Epithelial cell of proximal tubule (primary cell): ENCODE measurements around the gene RBM12. TPM values are rescaled to one million over a fixed set of nuclear protein-coding genes. Genes with fewer than 3 reads are reported as not detected.

Source experiments
- DNase-seq: peaks from one replicate; pipeline ENCODE4 v3.0.0-alpha.2; 2011; ENCODE audit warnings: low read depth
- H3K4me3 ChIP-seq: 2 replicates; pipeline ENCODE4 v1.5.1; 2011; ENCODE audit warnings: low read depth, mild to moderate bottlenecking, low read length
- total RNA-seq: library from RNA; depleted of rRNA; stranded (reverse); fragments of >200 nt; gene quantifications from 2 replicates; pipeline ENCODE4 v1.2.3, GENCODE V29; 2015
- TF ChIP-seq, protein P1 (sequence below): conservative IDR thresholded peaks from 2 replicates; pipeline ENCODE4 v1.5.1; 2012; ENCODE audit warnings: low read depth, mild to moderate bottlenecking, low read length

RBM12 gene
- total RNA-seq, 1 donor from 2014 or later = 47.3 TPM

DNA sequence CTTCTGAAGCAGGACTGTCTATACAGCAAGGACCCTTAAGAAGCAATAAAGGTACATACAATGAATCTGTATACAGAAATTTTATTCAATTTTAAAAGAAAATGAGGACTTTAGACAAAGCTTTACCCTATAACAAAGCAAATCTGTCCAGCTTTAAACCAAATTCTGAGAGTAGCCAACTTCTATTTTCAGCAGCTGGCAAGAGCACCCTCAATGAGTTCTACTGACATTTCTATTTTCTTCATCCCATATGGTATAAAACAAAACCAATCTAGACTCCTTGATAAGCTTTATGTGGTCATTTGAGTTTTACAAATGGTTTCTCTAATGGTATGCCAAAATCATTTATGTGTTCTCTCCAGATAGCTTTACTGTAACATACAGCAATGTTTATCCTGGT lies 12.7 kb downstream of the RBM12 start:
- no peak for DNase-seq
- TF ChIP-seq, protein P1, sequence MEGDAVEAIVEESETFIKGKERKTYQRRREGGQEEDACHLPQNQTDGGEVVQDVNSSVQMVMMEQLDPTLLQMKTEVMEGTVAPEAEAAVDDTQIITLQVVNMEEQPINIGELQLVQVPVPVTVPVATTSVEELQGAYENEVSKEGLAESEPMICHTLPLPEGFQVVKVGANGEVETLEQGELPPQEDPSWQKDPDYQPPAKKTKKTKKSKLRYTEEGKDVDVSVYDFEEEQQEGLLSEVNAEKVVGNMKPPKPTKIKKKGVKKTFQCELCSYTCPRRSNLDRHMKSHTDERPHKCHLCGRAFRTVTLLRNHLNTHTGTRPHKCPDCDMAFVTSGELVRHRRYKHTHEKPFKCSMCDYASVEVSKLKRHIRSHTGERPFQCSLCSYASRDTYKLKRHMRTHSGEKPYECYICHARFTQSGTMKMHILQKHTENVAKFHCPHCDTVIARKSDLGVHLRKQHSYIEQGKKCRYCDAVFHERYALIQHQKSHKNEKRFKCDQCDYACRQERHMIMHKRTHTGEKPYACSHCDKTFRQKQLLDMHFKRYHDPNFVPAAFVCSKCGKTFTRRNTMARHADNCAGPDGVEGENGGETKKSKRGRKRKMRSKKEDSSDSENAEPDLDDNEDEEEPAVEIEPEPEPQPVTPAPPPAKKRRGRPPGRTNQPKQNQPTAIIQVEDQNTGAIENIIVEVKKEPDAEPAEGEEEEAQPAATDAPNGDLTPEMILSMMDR = no peak
- H3K4me3 ChIP-seq = no peak overlapping the region

DNA sequence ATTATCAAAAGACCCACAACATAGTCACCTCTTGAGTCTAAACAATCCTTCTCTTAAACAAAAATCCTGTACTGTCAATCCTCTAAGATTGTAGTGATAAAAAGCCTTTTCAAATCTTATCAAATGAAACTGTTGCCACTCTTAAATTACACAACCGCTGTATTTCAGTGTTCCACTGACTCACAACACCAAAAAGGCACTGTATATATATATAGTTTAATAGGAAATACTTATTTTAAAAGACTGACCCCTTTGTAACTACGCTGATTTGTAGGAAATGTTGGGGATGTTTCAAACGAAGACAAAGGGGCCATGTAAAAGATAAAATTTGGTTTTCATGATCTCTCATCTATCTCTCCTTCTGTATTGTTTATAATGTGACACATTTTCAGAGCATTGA lies 14.1 kb downstream of the RBM12 start:
- no peak for DNase-seq
- TF ChIP-seq, protein P1 = no peak
- H3K4me3 ChIP-seq = no peak overlapping the region

- TF ChIP-seq, protein P1 = no peak
- no peak for DNase-seq
These were observed 15.9 kb downstream of the RBM12 start for GRCh38 chr20:35648836-35649235.

GRCh38 chr20:35644806-35645205 lies 19.9 kb downstream of the RBM12 start:
- no peak overlapping the region for H3K4me3 ChIP-seq

More at GRCh38 chr20:35648836-35649235, 15.9 kb downstream of the RBM12 start:
- H3K4me3 ChIP-seq = no peak overlapping the region

DNA sequence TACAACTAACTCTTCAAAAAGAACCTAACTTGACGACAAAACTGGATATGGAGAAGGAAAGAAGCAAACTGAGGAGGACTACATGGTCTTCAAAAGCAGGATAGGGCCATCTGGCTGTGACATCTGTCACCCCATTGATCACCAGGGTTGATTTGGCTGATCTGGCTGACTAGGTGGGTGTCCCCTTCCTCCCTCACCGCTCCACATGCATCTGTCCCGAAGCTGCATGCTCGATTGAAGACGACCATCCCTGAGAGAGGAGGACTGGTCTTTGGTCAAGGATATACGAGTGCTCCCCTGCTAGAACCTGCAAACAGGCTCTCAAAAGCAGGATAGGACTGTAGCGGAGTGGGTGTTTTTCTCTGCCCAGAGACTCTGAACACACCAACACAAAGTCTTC lies 21.7 kb downstream of the RBM12 start:
- no peak for DNase-seq
- TF ChIP-seq, protein P1 = no peak
- H3K4me3 ChIP-seq = no peak overlapping the region

More at GRCh38 chr20:35644806-35645205, 19.9 kb downstream of the RBM12 start:
- TF ChIP-seq, protein P1 = no peak
- no peak for DNase-seq

DNA sequence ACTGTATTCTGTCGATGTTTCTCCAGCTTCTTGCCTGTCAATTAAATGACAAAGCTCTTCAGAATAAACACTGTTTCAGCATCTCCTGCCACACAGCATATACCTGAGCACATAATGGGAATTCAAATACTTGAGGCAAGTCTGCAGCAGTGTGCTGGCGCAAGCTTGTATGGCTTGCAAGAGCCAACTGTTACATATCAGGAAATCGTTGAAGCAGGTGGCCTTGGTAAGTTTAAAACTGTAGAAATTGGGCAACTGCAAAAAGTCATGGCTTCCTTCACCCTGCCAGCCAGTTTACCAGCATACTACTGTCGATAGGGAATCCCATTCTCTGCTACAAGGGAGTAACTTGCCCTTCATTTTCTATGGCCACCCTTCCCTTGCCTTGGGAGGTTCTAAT lies 23.0 kb downstream of the RBM12 start:
- TF ChIP-seq, protein P1 = no peak
- no peak for DNase-seq
- no peak overlapping the region for H3K4me3 ChIP-seq

DNA sequence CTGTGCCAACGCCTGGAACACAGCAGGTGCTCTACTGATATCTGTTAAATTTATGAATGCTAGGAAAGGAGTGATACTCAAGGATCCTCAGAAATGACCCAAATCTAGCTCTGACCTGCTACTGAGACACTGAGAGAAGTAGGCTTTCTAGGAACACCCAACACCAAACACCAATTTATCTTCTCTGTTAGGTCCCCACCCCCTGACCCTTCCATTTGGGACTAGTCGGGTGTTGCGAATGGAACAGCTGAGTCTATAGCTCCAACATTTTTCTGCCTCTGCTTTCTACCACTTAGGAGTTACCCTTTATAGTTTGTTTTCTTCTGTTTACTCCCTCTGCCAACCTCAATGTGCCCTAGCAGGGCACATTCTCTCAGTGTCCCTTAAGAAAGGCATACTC lies 24.0 kb downstream of the RBM12 start:
- TF ChIP-seq, protein P1 = no peak
- no peak overlapping the region for H3K4me3 ChIP-seq
- no peak for DNase-seq
